Adipocyte (in vitro differentiated cells): Measurements from ENCODE around the gene MLLT3.

Experiments used
- DNase-seq: peaks from one replicate; pipeline ENCODE4 v3.0.0-alpha.2; 2015; ENCODE audit warnings: low read depth
- H3K27me3 ChIP-seq: replicated peaks from 2 replicates; pipeline ENCODE4 v1.7.0; 2013; ENCODE audit warnings: mild to moderate bottlenecking, low read length, moderate library complexity; ENCODE audit not compliant: control insufficient read depth, insufficient read depth
- H3K36me3 ChIP-seq: 2 replicates; pipeline ENCODE4 v1.7.0; 2013; ENCODE audit warnings: low read length, mild to moderate bottlenecking, moderate library complexity; ENCODE audit not compliant: control insufficient read depth, insufficient read depth, severe bottlenecking
- H3K4me1 ChIP-seq: 2 replicates; pipeline ENCODE4 v1.7.0; 2013; ENCODE audit warnings: mild to moderate bottlenecking, low read length, moderate library complexity; ENCODE audit not compliant: control insufficient read depth, insufficient read depth
- H3K4me3 ChIP-seq: 2 replicates; pipeline ENCODE4 v1.7.0; 2013; ENCODE audit warnings: mild to moderate bottlenecking, low read length, moderate library complexity
- H3K9ac ChIP-seq: 2 replicates; pipeline ENCODE4 v1.7.0; 2013; ENCODE audit warnings: mild to moderate bottlenecking, low read length, moderate library complexity
- H3K9me3 ChIP-seq: 2 replicates; pipeline ENCODE4 v1.7.0; 2013; ENCODE audit warnings: mild to moderate bottlenecking, low read length, moderate library complexity; ENCODE audit not compliant: control insufficient read depth

The MLLT3 gene

GRCh38 chr9:20441166-20441565, 181.1 kb downstream of the MLLT3 start:
- DNase-seq, result no peak
- no peak overlapping the region for H3K9ac ChIP-seq
- no peak overlapping the region for H3K4me3 ChIP-seq
- H3K27me3 ChIP-seq, result no peaks in the 10 kb centered on the region
- peaks cover 68% of the 10 kb centered on the region for H3K4me1 ChIP-seq
- H3K36me3 ChIP-seq, result no peaks in the 10 kb centered on the region
- H3K9me3 ChIP-seq, result no peaks in the 10 kb centered on the region

DNA sequence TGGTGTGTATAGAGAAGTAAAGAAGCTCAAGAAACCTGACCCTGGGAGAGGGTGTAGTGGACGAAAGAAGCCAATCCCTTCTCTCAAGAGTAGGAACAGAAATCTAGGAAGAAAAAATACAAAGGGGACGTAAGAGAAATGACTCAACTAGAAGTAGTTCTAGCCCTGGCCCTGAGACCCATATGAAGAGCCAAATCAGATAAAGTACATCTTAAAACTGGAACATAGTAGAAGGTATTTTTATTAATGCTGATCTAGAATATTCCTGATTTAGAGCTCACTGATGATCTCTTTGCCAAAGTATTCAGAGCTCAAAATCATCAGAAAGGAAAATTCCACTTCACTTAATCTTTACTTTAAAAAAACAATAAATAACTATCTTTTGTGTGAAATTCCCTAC, 184.8 kb downstream of the MLLT3 start:
- Histone ChIP-seq H3K4me1 (peaks cover 77% of the 10 kb centered on the region), H3K4me3 (no peak overlapping the region), H3K36me3 (no peaks in the 10 kb centered on the region), H3K9ac (peak overlapping the region; percentile 33), H3K27me3 (no peaks in the 10 kb centered on the region), H3K9me3 (no peaks in the 10 kb centered on the region)
- DNase-seq, result peak; percentile 66

GRCh38 chr9:20436476-20437195, 185.7 kb downstream of the MLLT3 start:
- no peak for DNase-seq
- Histone ChIP-seq H3K9me3 (no peaks in the 10 kb centered on the region), H3K27me3 (no peaks in the 10 kb centered on the region), H3K36me3 (no peaks in the 10 kb centered on the region), H3K9ac (no peak overlapping the region), H3K4me3 (no peak overlapping the region), H3K4me1 (peaks cover 69% of the 10 kb centered on the region)

DNA sequence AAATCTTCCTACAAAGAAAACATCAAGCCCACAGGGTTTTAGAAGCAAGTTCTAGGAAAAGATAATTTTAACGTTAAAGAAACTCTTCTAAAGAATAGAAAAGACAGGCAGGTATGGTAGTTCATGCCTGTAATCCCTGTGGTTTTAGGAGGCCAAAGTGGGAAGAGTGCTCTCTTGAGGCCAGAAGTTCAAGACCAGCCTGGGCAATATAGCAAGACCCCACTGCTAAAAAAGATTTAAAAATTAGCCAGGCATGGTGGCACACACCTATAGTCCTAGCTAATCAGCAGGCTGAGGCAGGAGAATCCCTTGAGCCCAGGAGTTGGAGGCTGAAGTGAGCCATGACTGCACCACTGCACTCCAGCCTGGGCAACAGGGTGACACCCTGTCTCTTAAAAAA, 193.3 kb downstream of the MLLT3 start:
- Histone ChIP-seq H3K9me3 (no peaks in the 10 kb centered on the region), H3K4me1 (no peaks in the 10 kb centered on the region), H3K9ac (no peak overlapping the region), H3K27me3 (no peaks in the 10 kb centered on the region), H3K36me3 (no peaks in the 10 kb centered on the region), H3K4me3 (no peak overlapping the region)
- DNase-seq, result no peak

DNA sequence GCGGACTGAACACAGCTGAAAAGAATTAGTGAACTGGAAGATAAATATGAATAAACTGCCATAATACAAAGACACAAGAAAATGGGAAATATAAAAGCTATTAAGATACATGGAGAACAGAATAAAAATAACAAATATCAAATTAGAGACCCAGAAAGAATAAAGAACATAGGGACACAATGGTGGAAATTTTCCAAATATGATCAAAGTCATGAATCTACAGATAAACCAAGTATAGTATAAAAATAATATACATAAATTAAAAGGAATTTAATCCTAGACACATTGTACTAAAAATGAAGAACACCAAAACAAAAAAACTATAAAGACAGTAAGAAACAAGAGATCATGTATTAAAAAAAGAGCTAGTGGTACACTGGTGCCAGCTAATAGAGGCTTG, 194.9 kb downstream of the MLLT3 start:
- Histone ChIP-seq H3K36me3 (no peaks in the 10 kb centered on the region), H3K9me3 (no peaks in the 10 kb centered on the region), H3K9ac (no peak overlapping the region), H3K4me3 (no peak overlapping the region), H3K27me3 (no peaks in the 10 kb centered on the region), H3K4me1 (no peaks in the 10 kb centered on the region)
- no peak for DNase-seq

- Histone ChIP-seq H3K4me3 (no peak overlapping the region), H3K9me3 (no peaks in the 10 kb centered on the region), H3K36me3 (no peaks in the 10 kb centered on the region), H3K4me1 (no peaks in the 10 kb centered on the region), H3K9ac (no peak overlapping the region), H3K27me3 (no peaks in the 10 kb centered on the region)
- DNase-seq, result no peak
These were observed 196.3 kb downstream of the MLLT3 start for GRCh38 chr9:20426019-20426418.

GRCh38 chr9:20419533-20419932, 202.8 kb downstream of the MLLT3 start:
- DNase-seq, result peak; percentile 60
- H3K4me1 ChIP-seq, result peaks cover 8% of the 10 kb centered on the region

DNA sequence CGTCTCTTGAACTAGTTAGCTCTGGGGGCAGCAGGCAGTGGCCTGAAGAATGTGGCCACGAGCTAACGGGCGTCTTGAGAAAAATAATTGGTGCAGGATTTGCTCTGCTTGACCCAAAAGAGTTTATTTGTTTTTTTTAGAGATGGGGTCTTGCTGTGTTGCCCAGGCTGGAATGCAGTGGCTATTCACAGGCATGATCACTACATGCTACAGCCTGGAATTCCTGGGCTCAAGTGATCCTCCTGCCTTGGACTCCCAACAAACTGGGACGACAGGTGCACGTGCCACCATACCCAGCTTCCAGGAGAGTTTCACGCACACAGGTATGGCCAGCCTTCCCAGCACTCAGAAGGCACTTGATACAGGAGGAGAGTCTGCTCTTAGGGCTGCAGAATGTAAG, 203.8 kb downstream of the MLLT3 start:
- H3K27me3 ChIP-seq, result no peaks in the 10 kb centered on the region
- no peak overlapping the region for H3K9ac ChIP-seq

More at GRCh38 chr9:20419533-20419932, 202.8 kb downstream of the MLLT3 start:
- no peak overlapping the region for H3K4me3 ChIP-seq
- no peak overlapping the region for H3K9ac ChIP-seq
- H3K27me3 ChIP-seq, result no peaks in the 10 kb centered on the region
- H3K9me3 ChIP-seq, result no peaks in the 10 kb centered on the region
- no peaks in the 10 kb centered on the region for H3K36me3 ChIP-seq

GRCh38 chr9:20417373-20418080, 204.8 kb downstream of the MLLT3 start:
- DNase-seq, result no peak
- Histone ChIP-seq H3K9ac (no peak overlapping the region), H3K9me3 (no peaks in the 10 kb centered on the region), H3K36me3 (no peaks in the 10 kb centered on the region), H3K4me1 (peaks cover 8% of the 10 kb centered on the region), H3K4me3 (no peak overlapping the region), H3K27me3 (no peaks in the 10 kb centered on the region)

More for the DNA sequence above, 203.8 kb downstream of the MLLT3 start:
- DNase-seq, result no peak
- Histone ChIP-seq H3K36me3 (no peaks in the 10 kb centered on the region), H3K4me3 (no peak overlapping the region), H3K4me1 (peaks cover 8% of the 10 kb centered on the region), H3K9me3 (no peaks in the 10 kb centered on the region)

DNA sequence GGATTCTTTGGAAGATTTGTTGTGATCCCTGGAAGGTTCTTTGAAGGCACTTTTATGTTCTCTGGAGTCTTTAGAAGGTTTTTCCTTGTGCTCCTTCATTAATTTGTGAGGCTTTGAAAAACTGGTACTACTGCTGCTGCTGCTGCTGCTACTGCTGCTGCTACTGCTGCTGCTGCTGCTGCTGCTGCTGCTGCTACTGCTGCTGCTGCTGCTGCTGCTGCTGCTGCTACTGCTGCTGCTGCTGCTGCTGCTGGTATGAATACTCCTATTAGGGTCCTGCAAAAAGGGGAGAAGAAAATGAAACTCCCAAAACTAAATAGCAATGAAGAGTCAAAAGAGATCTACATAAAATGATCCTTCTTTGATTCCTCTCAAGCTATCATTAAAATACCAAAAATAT, 208.1 kb downstream of the MLLT3 start:
- DNase-seq, result no peak
- H3K9me3 ChIP-seq, result no peaks in the 10 kb centered on the region
- H3K4me1 ChIP-seq, result peaks cover under 1% of the 10 kb centered on the region
- no peaks in the 10 kb centered on the region for H3K27me3 ChIP-seq
- H3K36me3 ChIP-seq, result no peaks in the 10 kb centered on the region
- H3K4me3 ChIP-seq, result no peak overlapping the region
- no peak overlapping the region for H3K9ac ChIP-seq

DNA sequence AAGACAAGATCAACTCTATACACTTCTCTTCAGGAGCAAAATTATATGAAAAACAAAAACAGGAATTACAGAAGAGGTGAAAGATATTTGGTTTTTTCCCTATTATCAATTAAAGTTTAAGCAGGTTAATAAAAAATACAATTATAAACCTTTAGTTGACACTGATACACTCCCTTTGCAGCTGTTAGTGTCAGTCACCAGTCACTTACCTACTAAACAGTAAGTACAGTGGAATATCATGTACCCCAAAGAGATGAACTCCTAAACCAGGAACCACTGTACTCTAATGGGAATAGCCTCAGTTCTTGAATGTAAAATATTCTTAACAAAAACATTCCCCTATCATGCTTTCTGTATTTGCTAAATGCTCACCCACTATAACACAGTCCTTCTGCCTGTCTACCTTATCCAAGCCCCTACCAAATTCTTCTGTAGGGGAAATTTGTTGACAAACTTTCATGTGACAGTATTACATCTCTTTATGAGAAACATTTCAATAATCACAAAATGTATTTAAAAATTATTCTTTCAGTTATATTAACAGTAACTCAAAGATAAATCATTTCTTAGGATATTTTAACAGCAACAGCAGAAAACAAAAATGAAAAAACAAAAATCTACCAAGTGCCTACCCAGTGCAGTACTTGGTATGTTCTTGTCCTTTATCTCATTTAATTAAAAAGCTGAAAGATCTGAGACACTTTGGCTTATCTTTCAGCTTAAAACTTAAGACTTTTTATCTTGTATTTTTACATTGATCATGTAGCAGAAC, 212.8 kb downstream of the MLLT3 start:
- no peak overlapping the region for H3K4me3 ChIP-seq
- H3K36me3 ChIP-seq, result no peaks in the 10 kb centered on the region
- no peak for DNase-seq
- no peaks in the 10 kb centered on the region for H3K27me3 ChIP-seq
- no peak overlapping the region for H3K9ac ChIP-seq
- peaks cover 4% of the 10 kb centered on the region for H3K4me1 ChIP-seq
- H3K9me3 ChIP-seq, result no peaks in the 10 kb centered on the region
